ENCODE data around the gene TFCP2L1. TPM values are rescaled to one million over a fixed set of nuclear protein-coding genes. Genes with fewer than 3 reads are reported as not detected.

Gene TFCP2L1
- total RNA-seq, 1 donor from 2014 or later = 4.6 TPM

- no peaks in the 10 kb centered on the region for H3K4me1 Mint-ChIP-seq (ENCODE audit: unreplicated experiment)
- no peak for TF ChIP-seq CTCF (conservative IDR thresholded peaks at IDR 0.05)
- H3K27ac Mint-ChIP-seq = no peak overlapping the region
- DNase-seq (ENCODE audit: extremely low spot score, unreplicated experiment) = no peak
- no peaks in the 10 kb centered on the region for H3K9me3 Mint-ChIP-seq
- no peaks in the 10 kb centered on the region for H3K36me3 Mint-ChIP-seq
- no peaks in the 10 kb centered on the region for H3K27me3 Mint-ChIP-seq
- no peak overlapping the region for H3K4me3 Mint-ChIP-seq
Measured at GRCh38 chr2:121253021-121253673, 31.9 kb downstream of the TFCP2L1 start.

GRCh38 chr2:121251497-121251896 lies 33.5 kb downstream of the TFCP2L1 start:
- no peak for TF ChIP-seq CTCF (conservative IDR thresholded peaks at IDR 0.05)
- Mint-ChIP-seq H3K9me3 (no peaks in the 10 kb centered on the region), H3K27me3 (no peaks in the 10 kb centered on the region), H3K4me3 (no peak overlapping the region), H3K4me1 (ENCODE audit: unreplicated experiment) (no peaks in the 10 kb centered on the region), H3K27ac (no peak overlapping the region), H3K36me3 (no peaks in the 10 kb centered on the region)
- no peak for DNase-seq (ENCODE audit: extremely low spot score, unreplicated experiment)

GRCh38 chr2:121248766-121249343 lies 36.1 kb downstream of the TFCP2L1 start:
- DNase-seq (ENCODE audit: extremely low spot score, unreplicated experiment) = no peak
- Mint-ChIP-seq H3K27me3 (no peaks in the 10 kb centered on the region), H3K9me3 (no peaks in the 10 kb centered on the region), H3K4me3 (no peak overlapping the region), H3K36me3 (no peaks in the 10 kb centered on the region), H3K27ac (no peak overlapping the region), H3K4me1 (ENCODE audit: unreplicated experiment) (no peaks in the 10 kb centered on the region)
- no peak for TF ChIP-seq CTCF (conservative IDR thresholded peaks at IDR 0.05)

- Mint-ChIP-seq H3K4me1 (ENCODE audit: unreplicated experiment) (no peaks in the 10 kb centered on the region), H3K9me3 (no peaks in the 10 kb centered on the region), H3K27me3 (peaks cover 2% of the 10 kb centered on the region), H3K27ac (no peak overlapping the region), H3K36me3 (no peaks in the 10 kb centered on the region), H3K4me3 (no peak overlapping the region)
- no peak for TF ChIP-seq CTCF (conservative IDR thresholded peaks at IDR 0.05)
- DNase-seq (ENCODE audit: extremely low spot score, unreplicated experiment) = no peak
Measured at GRCh38 chr2:121247971-121248370, 37.0 kb downstream of the TFCP2L1 start.

- no peak for TF ChIP-seq CTCF (conservative IDR thresholded peaks at IDR 0.05)
- Mint-ChIP-seq H3K36me3 (no peaks in the 10 kb centered on the region), H3K4me3 (no peak overlapping the region), H3K4me1 (ENCODE audit: unreplicated experiment) (peaks cover under 1% of the 10 kb centered on the region), H3K27me3 (peaks cover 2% of the 10 kb centered on the region), H3K27ac (no peak overlapping the region), H3K9me3 (no peaks in the 10 kb centered on the region)
- DNase-seq (ENCODE audit: extremely low spot score, unreplicated experiment) = no peak
Measured at GRCh38 chr2:121247534-121247933, 37.5 kb downstream of the TFCP2L1 start.
